ENCODE results near the gene THAP4. TPM values are rescaled to one million over a fixed set of nuclear protein-coding genes. Genes with fewer than 3 reads are reported as not detected.
A peak's percentile ranks its signal among the peaks of the same experiment; 100 is the strongest.

THAP4 gene
- total and polyA plus RNA-seq, 12 donors = 68.7 to 101 (median 78.3) TPM

DNA sequence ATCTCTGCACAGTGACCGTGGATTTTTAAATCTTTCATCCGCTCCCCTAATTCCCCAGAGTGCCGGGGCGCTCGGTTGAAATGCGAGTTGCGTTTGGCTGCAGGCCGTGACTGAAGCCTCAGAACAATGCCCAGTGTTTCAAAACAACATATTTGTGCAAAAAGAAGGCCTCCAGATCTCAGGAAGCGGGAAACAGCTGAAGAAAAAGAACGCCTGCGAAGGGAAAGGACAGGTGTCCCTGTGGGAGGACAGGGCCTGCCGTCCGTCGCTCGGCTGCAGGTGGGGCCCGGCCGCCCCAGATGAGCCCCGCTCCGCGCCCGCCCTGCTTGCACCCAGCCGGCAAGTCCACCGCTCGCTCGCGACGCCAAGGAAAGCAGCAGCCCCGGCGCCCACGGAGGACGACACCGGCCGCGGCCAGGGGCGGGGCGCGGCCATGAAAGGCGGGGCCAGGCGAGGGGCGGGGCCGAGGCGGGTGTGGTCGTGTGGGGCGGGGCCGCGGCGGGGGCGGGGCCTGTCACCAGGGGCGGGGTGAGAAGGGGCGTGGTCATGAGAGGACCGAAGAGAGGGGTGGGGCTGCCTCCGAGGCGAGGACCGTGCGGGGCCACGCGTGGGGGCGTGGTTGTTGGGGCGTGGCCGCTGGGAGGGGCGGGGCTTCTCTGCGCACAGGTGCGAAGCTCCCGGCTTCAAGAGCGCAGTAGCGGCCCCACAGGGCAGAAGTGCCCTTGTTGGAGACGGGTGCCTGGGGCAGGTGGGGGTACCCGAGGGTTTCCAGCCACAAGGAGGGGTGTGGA, 96.0 kb downstream of the THAP4 start:
- intact Hi-C loops (cut with DNase I) = no loop called here
- H3K36me3 ChIP-seq = no peaks in the 10 kb centered on the region
- H3K4me1 ChIP-seq = peaks cover 8 to 27% (median 17%) of the 10 kb centered on the region in 9 donors
- ATAC-seq = peak; percentile 30 to 77 (median 67)
- 10% methylated on average over 58 to 68 of the region's 68 CpGs for WGBS, 2 donors
- peaks cover 0 to 36% (median 10%) of the 10 kb centered on the region in 7 donors for H3K27me3 ChIP-seq
- peak overlapping the region in 3 of 10 donors; percentile 17 to 51 (median 42) for H3K27ac ChIP-seq
- peak overlapping the region in 9 of 10 donors; percentile 22 to 51 (median 41) for H3K4me3 ChIP-seq
- DNase-seq = peak in 1 of 2 donors; percentile 61
- no peaks in the 10 kb centered on the region for H3K9me3 ChIP-seq
- TF ChIP-seq, protein P1, sequence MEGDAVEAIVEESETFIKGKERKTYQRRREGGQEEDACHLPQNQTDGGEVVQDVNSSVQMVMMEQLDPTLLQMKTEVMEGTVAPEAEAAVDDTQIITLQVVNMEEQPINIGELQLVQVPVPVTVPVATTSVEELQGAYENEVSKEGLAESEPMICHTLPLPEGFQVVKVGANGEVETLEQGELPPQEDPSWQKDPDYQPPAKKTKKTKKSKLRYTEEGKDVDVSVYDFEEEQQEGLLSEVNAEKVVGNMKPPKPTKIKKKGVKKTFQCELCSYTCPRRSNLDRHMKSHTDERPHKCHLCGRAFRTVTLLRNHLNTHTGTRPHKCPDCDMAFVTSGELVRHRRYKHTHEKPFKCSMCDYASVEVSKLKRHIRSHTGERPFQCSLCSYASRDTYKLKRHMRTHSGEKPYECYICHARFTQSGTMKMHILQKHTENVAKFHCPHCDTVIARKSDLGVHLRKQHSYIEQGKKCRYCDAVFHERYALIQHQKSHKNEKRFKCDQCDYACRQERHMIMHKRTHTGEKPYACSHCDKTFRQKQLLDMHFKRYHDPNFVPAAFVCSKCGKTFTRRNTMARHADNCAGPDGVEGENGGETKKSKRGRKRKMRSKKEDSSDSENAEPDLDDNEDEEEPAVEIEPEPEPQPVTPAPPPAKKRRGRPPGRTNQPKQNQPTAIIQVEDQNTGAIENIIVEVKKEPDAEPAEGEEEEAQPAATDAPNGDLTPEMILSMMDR (IDR thresholded peaks at IDR 0.05) = no peak

DNA sequence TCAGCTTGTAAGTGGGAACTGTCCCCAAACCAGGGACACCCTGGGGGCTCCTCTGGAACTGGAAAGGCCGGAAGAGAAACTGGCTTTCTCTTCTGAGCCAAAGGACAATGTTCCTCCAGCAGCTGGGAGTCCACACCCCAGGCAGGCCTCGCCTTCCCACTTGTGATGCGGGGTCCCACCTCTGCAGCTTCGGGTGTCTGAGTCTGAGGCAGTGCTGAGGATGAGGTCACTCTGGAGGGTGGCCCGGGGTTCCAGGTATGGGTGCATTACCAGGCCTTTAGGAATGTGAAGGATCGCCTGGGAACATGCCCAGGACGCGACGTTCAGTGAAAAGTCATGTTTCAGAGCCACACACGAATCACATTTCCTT, 96.6 kb downstream of the THAP4 start:
- Histone ChIP-seq H3K4me1 (peaks cover 8 to 24% (median 17%) of the 10 kb centered on the region in 9 donors), H3K4me3 (peak overlapping the region in 9 of 10 donors; percentile 22 to 51 (median 41)), H3K36me3 (no peaks in the 10 kb centered on the region), H3K9me3 (no peaks in the 10 kb centered on the region), H3K27ac (peak overlapping the region in 3 of 10 donors; percentile 17 to 51 (median 42)), H3K27me3 (peaks cover 0 to 36% (median 10%) of the 10 kb centered on the region in 7 donors)
- intact Hi-C loops (cut with DNase I) = no loop called here
- WGBS, 2 donors = 52 to 55% methylated on average over 10 of the region's 10 CpGs
- peak in 4 of 8 donors; percentile 5 to 58 (median 28) for ATAC-seq
- no peak for DNase-seq
- TF ChIP-seq, protein P1 (IDR thresholded peaks at IDR 0.05) = no peak

- Histone ChIP-seq H3K4me1 (peaks cover 8 to 22% (median 17%) of the 10 kb centered on the region in 9 donors), H3K4me3 (no peak overlapping the region), H3K27me3 (peaks cover 0 to 36% (median 10%) of the 10 kb centered on the region in 7 donors), H3K27ac (no peak overlapping the region), H3K9me3 (no peaks in the 10 kb centered on the region), H3K36me3 (no peaks in the 10 kb centered on the region)
- intact Hi-C loops (cut with DNase I) = no loop called here
- TF ChIP-seq, protein P1 (IDR thresholded peaks at IDR 0.05) = no peak
- 96 to 97% methylated on average over 11 of the region's 11 CpGs for WGBS, 2 donors
- DNase-seq (no peak), ATAC-seq (peak in 1 of 8 donors; percentile 6)
These were observed 97.2 kb downstream of the THAP4 start for GRCh38 chr2:241539616-241540374.

- no peak overlapping the region for H3K27ac ChIP-seq
- H3K27me3 ChIP-seq = peaks cover 0 to 36% (median 10%) of the 10 kb centered on the region in 7 donors
- 87% methylated on average over 15 of the region's 15 CpGs for WGBS, 2 donors
These were observed 97.9 kb downstream of the THAP4 start for GRCh38 chr2:241538838-241539615.

More at GRCh38 chr2:241538838-241539615, 97.9 kb downstream of the THAP4 start:
- TF ChIP-seq, protein P1 (IDR thresholded peaks at IDR 0.05) = no peak
- no peak overlapping the region for H3K4me3 ChIP-seq
- no peaks in the 10 kb centered on the region for H3K9me3 ChIP-seq
- no peak for DNase-seq
- intact Hi-C loops (cut with DNase I) = no loop called here
- H3K36me3 ChIP-seq = no peaks in the 10 kb centered on the region
- no peak for ATAC-seq
- H3K4me1 ChIP-seq = peaks cover 8 to 20% (median 17%) of the 10 kb centered on the region in 9 donors

Data from heart right ventricle (tissue), 16 donors.